GM19240 (cell line): ENCODE measurements around the gene BCR.
A peak's percentile ranks its signal among the peaks of the same experiment; 100 is the strongest.

Experiments used
- DNase-seq: peaks from one replicate; pipeline ENCODE4 v3.0.0; 2011; ENCODE audit warnings: low spot score; ENCODE audit not compliant: insufficient read length

BCR gene

DNA sequence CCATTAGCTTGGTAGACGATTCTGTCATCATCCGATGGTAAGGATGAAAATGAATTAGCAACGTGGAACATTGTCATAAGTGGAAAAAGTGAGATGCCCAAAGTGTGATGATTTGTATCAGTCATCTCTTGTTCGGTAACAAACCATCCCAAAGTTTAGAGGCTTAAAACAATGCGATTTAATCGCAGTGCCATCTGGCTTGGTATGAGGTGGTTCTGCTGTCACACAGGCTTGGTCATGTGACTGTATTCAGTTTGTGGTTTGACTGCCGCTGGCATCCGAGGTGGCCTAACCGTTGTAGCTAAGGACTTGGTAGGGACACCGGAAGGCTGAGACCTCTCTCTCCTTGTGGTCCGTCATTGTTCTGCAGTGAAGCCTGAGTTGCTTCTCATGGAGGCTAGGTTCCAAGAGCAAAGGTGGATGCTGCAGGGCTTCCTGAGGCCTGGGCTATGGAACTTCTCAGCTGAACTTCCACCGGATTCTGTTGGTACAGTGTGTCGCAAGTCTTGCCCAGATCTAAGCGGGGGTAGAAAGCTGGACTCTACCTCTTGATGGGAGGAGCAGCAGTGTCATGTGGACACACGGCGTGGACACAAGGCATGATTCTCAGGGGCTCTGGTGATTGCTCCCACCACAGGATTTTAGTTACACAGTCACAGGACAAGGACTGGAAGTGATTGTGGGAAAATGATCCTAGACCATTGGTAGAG, 36.3 kb downstream of the BCR start:
- DNase-seq: no peak

DNA sequence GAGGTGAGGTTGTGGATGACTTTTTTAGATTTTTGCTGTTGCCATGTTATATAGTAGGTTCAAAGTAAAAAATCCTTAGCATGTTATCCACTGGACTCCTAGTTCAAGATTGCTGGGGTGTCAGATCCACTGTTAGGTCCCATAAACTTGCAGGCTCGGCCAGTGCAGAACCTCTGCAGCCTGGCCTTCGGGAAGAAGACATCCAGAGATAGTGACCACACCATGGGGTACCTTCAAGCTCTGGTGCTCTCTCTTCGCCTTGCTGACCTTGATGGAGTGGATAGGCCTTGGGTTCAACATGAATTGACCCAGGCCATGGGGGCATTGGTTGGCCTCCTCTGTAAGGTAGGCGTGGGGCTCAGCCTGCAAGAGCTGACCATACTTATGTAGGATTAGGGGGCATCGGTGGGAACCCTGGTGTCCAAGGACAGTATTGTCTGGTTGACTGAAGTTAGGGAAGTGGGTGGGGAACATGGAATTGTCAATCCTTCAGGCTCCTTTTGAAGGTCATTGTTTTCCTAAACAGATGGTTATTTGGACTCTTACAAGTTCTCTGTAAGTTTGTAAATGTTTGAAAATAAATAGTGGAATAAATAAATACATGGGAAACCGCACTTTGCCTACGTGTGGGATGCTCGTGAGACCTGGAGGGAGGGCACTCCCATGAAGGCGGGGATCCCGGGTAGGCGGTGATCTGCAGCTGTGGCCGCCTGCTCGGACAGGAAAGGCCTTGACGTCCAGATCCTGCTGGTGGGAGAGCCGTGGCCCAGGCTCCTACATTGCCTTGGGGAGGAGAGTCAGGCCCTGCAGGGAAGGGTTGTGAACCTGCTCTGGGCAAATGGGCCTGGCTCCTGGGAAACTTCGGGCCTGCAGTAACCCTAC, 37.1 kb downstream of the BCR start:
- no peak for DNase-seq

DNA sequence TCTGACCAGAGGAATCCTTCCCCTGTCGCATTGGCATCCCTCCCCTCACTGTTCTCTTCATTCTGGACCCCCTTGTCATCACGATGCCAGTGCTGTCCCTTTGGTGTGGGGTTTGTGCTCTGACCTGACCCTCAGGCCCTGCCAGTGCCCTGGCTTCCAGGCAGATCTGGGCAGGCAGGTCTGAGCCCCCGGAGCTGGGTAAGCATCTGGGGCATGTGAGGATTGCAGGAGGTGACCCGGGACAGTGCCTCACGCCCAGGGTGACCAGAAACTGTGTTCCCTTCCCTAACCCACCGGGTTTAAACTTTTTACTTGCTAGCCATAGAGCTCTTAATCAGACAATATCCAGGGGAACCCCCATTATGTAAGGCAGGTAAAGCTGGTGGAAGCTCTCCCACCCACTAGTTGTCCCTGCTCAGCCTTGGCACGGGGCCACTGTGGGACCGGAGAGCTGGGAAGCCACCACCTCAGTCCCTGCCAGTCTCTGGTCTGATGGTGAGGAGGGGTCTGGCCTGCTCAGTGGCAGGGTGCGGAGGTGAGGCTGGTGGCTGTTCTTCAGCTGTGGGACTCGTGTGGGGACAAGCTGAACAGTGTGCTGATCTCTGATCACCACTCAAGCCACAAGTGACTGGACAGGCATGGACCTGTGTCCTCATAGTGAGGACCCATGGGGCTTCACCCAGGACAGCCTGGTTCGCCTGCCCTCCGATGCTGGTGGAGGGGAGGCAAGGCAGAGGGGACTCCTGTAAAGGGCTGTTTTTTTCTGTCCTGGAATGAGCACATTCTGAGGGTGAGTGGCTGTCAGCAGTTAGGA, 38.0 kb downstream of the BCR start:
- no peak for DNase-seq

DNA sequence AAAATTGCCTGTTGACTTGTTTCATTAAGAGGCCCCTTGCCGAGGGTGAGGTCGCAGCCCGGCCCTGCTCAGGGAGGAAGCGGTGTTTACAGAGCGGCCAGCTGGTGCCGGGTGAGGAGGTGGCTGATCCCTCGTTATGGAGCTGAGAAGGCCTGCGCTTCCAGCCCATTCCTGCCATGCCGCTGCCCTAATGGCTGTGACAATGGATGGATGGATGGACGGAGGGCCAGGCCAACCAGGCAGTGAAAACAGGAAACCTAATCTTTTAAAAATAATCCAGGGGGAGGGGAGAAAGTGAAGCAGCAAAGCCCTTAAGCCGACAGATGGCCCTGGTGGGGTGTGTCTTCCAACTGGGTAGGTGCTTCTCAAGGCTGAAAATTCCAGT, 38.5 kb downstream of the BCR start:
- DNase-seq: no peak

DNA sequence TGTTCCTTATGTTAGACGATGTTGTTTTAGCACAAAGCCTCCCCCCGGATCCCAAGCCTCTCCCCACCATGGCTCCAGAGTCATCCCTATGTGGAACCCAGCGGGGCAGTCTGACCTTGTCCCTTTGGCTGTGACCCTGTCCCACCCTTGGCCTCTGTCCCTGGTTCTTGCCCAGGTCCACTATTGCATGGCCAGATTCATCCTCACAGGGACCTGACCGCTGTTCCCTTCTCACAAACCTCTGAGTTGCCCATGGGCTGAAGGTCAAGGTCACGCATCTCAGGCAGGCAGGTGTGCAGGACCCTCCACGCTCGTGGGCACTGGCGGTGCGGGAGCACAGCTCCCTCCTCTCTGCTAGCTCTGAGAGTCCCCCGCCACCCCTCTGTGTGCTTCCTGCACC, 39.0 kb downstream of the BCR start:
- DNase-seq: no peak

DNA sequence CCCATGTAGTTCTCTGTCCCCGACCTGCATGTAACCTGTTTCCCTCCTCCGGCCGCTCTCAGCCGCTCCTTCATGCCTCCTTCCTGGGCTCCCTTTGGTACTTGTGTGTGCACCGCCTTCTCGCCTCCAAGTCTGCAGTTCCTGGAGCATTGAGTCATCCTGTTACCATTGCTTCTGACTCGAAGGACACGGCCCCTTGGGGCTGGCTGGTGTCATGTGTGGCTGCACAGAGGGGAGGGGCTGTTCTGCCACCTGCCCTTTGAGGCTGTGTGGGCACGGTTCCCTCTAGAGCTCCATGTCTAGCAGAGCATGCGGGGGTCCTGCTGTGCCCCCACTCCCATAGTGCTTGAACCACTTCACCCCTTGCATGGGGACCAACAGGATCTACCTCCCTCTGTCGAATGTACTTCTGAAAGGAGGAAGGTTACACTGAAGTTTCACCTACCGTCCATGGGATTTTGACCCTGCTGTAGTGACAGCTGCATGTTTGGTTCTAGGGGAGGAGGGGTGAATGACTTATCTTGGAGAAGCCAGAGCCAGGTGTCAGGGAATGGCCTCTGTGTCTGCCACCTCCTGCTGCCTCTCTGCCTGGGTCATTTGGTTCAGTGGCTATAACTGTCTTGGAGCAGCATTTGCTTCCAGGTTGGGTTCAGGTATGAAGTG, 39.6 kb downstream of the BCR start:
- peak; percentile 50 for DNase-seq

DNA sequence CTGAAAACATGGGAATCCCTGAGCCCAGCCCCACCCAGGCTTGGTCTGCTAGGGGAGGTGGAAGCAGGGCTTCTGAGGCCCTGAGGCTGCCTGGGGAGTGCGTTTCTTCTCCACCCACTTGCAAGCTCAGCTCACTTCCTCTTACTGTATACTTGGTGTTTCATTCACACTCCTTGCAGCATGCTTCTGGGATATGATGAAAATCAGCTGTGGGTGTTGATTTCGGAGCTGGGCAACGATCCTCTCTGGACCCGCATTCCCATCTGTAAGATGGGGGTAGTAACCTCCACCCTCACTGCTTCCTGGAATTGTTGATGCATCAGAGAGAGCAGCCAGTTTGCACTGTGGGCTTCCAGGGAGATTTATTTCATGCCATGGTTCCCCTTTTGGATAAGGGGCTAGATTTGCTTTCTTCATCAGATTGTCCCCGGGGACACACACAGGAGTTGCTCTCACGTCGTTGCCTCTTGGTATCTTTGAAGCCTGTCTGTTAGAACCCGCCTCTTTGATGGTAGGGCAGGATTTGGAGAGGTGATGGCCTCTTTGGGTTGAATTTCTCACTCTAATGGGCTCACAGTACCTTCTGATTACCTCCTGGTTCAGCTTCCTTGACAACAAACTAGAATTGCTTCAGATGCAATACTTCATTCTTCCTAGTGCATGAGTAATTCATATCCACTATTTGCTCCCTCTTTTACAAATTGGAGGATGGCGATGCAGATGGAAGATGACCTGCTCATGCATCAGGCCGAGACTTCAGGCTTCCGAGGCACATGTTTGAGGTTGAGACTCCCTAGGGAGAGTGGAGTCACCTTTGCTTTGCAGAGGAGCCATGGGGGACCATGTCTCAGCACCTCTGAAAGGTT, 40.4 kb downstream of the BCR start:
- peak; percentile 44 for DNase-seq

DNA sequence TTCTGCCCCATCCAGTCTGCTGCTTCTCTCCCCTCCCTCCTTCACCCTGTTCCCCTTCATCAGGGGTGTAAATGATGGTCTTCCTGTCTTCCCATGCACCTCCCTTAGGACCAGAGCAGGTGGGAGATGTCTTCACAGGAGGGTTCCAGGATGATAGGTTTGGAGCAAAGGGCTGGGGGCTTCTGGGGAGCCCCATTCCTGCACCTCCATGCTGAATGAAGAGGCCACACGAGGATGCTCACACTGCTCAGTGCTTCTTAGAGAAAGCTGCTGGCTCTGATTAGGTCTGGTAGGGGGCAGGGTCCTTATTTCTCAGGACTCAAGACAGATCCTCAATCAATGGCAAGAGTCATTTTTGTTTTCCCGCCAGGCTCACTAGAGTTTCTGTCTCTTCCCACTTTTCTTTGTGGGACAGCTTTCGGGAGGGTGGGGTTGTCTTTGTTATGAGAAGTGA, 41.1 kb downstream of the BCR start:
- no peak for DNase-seq

DNA sequence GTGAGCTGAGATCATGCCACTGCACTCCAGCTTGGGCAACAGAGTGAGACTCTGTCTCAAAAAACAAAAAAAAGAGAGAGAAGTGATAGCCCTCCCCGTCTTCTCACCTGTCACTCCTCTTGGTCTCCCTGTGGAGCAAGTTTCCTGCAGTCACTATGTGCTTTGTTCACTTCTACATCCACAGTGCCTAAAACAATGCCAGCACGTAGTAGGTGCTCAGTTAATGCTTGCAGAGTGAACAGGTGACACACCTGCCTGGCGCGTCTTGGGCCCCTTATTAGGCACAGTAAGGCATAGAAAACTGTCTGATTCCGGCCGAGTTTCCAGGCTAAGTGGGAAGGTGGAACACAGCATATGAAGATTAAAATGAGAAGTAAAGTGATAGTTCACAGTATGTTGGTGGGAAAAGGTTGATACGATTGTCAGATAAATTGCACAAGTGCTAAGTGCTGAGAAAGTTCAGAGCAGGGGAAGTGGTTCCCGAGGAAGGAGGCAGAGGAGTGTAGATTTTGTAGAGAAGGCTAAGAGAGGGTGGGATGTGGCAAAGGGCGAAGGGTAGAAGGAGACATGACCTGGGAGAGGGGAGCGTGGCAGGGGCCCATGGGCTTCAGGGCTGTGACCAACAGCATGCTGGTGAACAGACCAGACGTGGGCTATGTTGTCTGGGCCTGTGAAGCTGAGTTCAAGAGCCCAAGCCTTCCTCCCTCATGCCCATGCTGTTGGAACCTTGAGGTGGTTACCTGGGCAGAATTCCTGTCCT, 41.9 kb downstream of the BCR start:
- DNase-seq: no peak

DNA sequence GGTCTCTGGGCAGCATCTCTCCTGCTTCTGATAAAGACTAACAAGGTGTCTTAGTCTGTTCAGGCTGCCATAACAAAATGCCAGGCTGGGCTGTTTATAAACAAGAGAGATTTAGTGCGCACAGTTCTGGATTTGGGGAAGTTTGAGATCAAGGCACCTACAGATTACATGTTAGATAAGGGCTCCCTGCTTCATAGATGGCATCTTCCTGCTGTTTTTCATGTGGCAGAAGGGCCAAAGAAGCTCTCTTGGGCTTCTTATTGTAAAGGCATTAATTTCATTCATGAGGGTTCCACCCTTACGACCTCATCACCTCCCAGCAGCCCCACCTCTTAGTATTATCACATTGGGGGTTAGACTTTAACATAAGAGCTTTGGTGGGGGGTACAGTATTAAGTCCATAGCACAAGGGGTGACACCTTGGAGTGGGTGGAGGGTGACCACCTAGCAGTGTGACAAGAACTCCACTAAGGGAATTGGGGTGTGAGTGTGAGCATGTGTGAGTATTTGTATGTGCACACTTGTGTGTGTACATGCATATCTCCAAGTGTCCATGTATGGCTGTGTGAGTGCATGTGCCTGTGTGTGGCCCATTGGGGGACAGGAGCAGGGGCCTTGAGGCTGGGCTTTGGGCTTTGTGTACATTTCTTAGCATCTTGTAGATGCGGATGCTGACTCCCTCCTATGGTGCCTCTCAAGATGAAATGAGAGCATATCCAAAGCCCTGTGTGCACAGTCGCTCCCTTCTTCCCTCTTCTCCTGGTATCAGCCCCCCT, 42.7 kb downstream of the BCR start:
- no peak for DNase-seq

DNA sequence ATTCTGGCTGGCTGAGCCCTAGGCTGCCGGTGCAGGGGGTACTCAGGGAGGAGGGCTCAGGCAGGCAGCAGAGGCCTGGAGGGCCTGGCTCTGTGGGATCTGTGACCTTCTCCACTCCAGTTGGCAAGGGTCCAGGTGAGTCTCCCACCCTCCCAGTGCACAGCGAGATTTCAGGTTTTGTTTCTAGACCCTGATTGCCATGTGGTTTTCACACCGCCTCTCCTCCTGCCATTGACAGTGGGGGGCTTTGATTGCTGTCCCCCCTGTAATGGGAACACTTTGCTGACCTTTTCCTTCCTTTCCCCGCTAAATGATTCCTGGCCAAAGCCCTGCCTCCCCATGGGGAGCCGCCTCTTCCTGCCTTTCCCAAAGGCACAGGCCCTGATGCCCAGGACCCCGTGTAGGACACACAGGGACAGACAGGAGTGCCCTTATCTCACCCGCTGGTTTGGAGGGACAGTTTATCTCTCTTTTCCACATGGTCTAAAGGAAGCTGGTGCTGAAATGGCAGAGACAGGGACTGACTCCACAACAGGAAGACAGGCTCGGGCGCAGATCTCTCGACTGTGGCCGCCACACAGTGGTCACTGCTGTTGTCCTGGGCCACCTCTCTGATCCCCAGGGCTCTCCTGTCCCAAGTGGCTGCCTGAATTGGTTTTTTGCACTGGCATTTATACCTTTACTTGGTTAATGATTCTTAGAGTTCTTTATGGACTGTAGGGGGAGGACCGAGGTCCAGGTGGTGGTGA, 43.4 kb downstream of the BCR start:
- no peak for DNase-seq

DNA sequence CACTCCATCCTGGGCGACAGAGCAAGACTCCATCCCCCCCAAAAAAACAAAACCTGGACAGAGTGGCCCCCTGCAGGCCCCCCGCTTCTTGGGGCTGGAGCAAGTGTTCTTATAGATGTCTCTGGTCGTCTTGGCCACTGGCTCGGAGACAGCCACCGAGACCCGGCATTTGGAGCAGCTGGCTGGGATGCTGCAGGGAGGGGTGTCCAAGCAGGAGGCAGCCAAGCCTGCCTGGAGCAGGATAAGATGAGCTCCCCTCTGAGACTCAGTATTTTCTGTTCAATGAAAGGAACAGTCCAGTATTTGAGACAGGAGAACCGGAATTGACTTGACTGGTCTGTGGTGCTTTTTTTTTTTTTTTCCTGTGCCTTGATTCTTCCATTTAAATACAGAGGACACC, 44.5 kb downstream of the BCR start:
- DNase-seq: no peak

DNA sequence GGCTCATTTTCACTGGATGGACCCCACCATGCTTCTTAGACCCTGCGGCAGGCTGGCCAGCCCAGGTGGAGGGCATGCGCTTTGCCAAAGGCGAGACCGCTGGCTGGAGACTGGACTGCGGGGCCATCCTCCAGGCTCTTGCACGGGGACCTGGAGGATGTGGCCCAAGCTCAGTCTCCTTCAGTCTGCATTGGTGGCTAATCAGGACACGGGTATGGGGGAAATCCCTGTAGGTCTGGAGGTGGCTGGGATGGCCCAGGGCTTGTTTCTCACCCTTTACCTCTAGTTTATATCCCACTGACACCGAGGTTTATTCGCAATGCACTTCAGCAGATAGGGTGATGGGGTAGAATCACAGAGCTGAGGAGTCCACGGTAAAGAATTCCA, 45.0 kb downstream of the BCR start:
- DNase-seq: no peak

DNA sequence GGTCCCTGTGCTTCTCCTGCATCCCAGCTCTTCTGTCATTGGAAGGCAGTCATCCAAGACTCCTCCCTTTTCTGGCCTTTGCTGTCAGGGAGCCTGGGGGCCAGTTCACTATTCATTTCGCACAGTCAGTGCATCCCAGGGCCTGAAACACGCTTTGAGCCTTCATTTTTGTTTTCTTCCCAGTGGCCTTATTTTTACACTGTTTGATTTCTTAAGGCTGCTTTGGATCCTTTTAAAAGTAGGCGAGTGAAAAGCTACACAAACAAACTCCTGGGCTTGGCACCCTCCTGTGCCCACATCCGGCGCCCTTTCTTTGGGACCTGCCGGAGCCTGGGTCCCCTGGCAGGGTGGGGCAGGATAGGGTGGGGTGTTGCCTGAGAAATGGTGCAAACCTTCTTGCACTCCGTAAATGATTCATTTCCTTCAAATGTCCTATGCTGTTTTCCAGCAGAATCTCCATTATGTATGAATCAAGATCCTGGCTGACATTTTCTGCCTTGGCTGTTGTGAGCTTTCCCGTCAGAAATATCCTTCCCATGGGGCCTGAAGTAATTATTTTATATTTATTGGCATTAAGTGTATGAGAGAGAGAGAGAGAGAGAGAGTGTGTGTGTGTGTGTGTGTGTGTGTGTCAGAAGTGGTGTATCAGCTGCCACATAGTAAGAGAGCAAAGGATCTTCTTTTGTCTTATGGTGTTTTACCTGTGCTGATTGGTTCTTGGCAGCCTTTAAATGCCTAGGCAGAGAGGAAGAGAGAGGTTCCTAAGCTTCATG, 45.6 kb downstream of the BCR start:
- DNase-seq: no peak

DNA sequence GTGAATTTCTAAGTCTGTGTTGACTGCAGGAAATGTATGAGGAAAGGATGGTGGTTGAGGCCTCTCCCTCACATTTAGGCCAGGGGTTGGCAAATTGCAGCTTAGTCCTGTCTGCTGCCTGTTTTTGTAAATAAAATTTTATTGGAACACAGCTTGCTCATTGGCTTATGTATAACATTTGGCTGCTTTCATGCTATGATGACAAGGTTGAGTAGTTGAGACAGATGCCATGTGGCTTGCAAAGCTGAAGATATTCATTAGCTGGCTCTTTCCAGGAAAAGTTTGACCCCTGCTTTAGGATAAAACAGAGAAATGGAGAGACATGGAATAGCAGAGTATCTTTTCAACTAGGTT, 46.2 kb downstream of the BCR start:
- no peak for DNase-seq

DNA sequence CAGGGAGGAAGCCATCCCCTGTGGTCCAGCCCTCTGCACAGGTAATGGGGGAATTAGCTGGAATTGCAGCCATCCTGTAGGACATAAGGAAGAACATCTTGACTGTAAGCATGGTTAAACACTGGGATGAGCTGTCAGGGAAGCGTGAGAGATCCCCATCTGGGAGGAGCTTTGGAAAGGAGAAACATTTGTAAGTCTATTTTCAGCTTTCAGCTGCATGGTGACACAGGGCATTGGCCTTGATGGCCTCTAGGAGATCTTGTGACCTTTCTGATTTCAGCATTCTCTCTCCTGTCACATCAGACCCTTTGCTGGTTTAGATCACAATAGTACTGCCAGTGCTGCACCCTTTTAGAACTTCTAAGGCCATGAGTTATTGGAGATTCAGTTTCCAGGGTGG, 47.1 kb downstream of the BCR start:
- DNase-seq: no peak

DNA sequence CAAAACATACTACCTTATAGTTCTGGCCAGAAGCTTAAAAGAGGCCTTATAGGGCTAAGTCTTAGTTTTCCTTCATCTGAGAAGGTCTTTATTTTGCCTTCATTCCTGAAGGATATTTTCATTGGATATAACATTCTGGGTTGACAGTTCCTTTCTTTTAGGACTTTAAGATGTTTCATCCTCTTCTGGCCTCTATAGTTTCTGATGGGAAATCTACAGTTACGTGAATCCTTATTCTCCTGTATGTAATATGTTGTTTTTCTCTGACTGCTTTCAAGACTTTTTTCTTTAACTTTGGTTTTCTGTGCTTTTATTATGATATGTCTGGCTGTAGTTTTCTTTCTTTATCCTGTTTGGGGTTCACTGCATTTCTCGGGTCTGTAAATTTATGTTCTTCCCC, 48.2 kb downstream of the BCR start:
- no peak for DNase-seq

DNA sequence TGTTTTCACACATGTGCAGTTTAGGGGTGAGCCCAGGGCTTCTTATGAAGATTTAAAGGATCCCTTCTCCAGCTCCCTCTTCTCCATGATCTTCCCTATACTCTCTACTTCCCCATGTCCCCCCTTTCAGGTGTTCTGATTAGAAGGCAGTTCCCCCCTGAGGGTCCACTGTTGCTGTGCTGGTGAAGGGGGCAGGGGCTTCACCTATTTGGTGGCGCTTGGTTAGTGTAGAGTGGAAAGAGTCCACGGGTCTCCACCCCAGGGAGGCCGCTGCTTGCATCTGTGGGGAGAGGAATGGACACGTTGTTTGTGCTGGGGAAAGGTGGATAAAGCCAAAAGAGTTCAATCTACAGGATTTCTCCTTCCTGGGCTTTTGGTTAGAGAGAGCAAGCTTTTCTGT, 49.3 kb downstream of the BCR start:
- DNase-seq: no peak
